K562 (cell line): Measurements from ENCODE around the gene TPBG. TPM values are rescaled to one million over a fixed set of nuclear protein-coding genes. Genes with fewer than 3 reads are reported as not detected.

Source experiments
- ATAC-seq: fragments of 200-7000 bp; cut with Tn5 transposase; 3 replicates; pipeline ENCODE4 v1.9.1; 2020; ENCODE audit warnings: moderate library complexity
- BruUV-seq: library from RNA; stranded (reverse); fragments of 400-500 nt; replicated peaks from 2 replicates; lab custom pipeline; 2021; lab: Mats Ljungman, UMichigan
- CTCF ChIA-PET: fragments of 300-600 bp; formaldehyde crosslinking; extraction: SDS; loops from one replicate; lab custom pipeline; 2021; ENCODE audit warnings: low intra/inter-chr PET ratio; lab: Yijun Ruan, JAX
- POLR2A ChIA-PET: fragments of 300-600, 350-650 bp; sonication (Branson Sonifier 250); formaldehyde crosslinking; extraction: SDS; loops from one replicate; lab custom pipeline; 2021; ENCODE audit warnings: antibody characterized with exemption, inconsistent platforms; lab: Yijun Ruan, JAX
- DNase-seq, 4 experiments: peaks; one replicate each; pipeline versions ENCODE4 v3.0.0 to v3.0.0-alpha.2; 2011 to 2018; ENCODE audit warnings: low spot score in 3 of 4, mixed read lengths in 3 of 4; ENCODE audit errors: extremely low read depth in 1 of 4
- FAIRE-seq: peaks from 2 replicates; lab custom pipeline; 2011; peaks lifted over from hg19 to GRCh38; lab: Jason Lieb, UNC
- H2AFZ ChIP-seq: 2 replicates; pipeline ENCODE4 v1.6.0; 2011; ENCODE audit warnings: low read depth, low read length, control low read depth, inconsistent platforms
- H3K27ac ChIP-seq: fragments of 200-600 bp; 3 replicates; pipeline ENCODE4 v1.8.0; 2011; ENCODE audit warnings: low read depth, mild to moderate bottlenecking, control low read depth, inconsistent platforms, low read length, moderate library complexity, mixed read lengths; ENCODE audit errors: extremely low read depth
- H3K27me3 ChIP-seq, 2 experiments: fragments of 300-600 bp in 1 of 2; 2 replicates in 1 of 2; 3 replicates in 1 of 2; pipeline versions ENCODE4 v1.6.0 to v1.8.0; 2011; ENCODE audit warnings: inconsistent platforms in 2 of 2, low read length in 2 of 2, mild to moderate bottlenecking in 1 of 2, mixed read lengths in 1 of 2, moderate library complexity in 1 of 2; ENCODE audit not compliant: control insufficient read depth in 2 of 2, insufficient read depth in 2 of 2
- H3K36me3 ChIP-seq: fragments of 300-600 bp; 3 replicates; pipeline ENCODE4 v1.8.0; 2011; ENCODE audit warnings: mild to moderate bottlenecking, low read length, inconsistent platforms; ENCODE audit not compliant: control insufficient read depth, insufficient read depth
- H3K4me1 ChIP-seq, 2 experiments: fragments of 200-600 bp in 1 of 2; replicated peaks in 1 of 2; 2 replicates in 1 of 2; 3 replicates in 1 of 2; pipeline versions ENCODE4 v1.5.1 to v1.8.0; 2011; ENCODE audit warnings: inconsistent platforms in 2 of 2, low read length in 2 of 2, mild to moderate bottlenecking in 1 of 2, mixed read lengths in 1 of 2, moderate library complexity in 1 of 2; ENCODE audit not compliant: control insufficient read depth in 2 of 2, insufficient read depth in 2 of 2
- H3K4me2 ChIP-seq: 2 replicates; pipeline ENCODE4 v1.6.1; 2011; ENCODE audit warnings: low read length, control low read depth, inconsistent platforms, mixed read lengths; ENCODE audit not compliant: insufficient read depth
- H3K4me3 ChIP-seq: fragments of 200-600 bp; sonication (generic), shearing (Covaris generic); 2 replicates; pipeline ENCODE4 v1.5.1; 2016; ENCODE audit warnings: control low read depth, inconsistent platforms
- H3K79me2 ChIP-seq: fragments of 200-600 bp; 3 replicates; pipeline ENCODE4 v1.8.0; 2011; ENCODE audit warnings: low read length, inconsistent platforms; ENCODE audit not compliant: control insufficient read depth, insufficient read depth
- H3K9ac ChIP-seq, 2 experiments: 2 replicates each; pipeline versions ENCODE4 v1.6.0 to v1.6.1; 2011; ENCODE audit warnings: low read depth in 2 of 2, low read length in 2 of 2, control low read depth in 1 of 2, inconsistent platforms in 1 of 2, mild to moderate bottlenecking in 1 of 2, mixed read lengths in 1 of 2; ENCODE audit not compliant: insufficient read depth in 1 of 2
- H3K9me1 ChIP-seq: one replicate; pipeline ENCODE4 v1.6.0; 2011; ENCODE audit warnings: inconsistent platforms, mild to moderate bottlenecking, low read length, moderate library complexity; ENCODE audit not compliant: control insufficient read depth, insufficient read depth
- H3K9me3 ChIP-seq: replicated peaks from 2 replicates; pipeline ENCODE4 v1.5.1; 2011; ENCODE audit warnings: low read depth, low read length, inconsistent platforms; ENCODE audit not compliant: control insufficient read depth, insufficient read depth
- H4K20me1 ChIP-seq: replicated peaks from 2 replicates; pipeline ENCODE4 v1.6.1; 2011; ENCODE audit warnings: low read length, inconsistent platforms, mixed read lengths; ENCODE audit not compliant: control insufficient read depth, insufficient read depth
- GABPB2 ChIP-seq: fragments of 250-450 bp; sonication (Bioruptor Pico); conservative IDR thresholded peaks from 2 replicates; pipeline ENCODE4 v1.5.1; 2021; ENCODE audit warnings: mild to moderate bottlenecking
- GATA2 ChIP-seq: sonication (generic); formaldehyde crosslinking; IDR thresholded peaks from 2 replicates; pipeline ENCODE4 v1.4.0; 2020; ENCODE audit warnings: mild to moderate bottlenecking, missing genetic modification reagents
- JUN ChIP-seq, 2 experiments: sonication (generic) in 1 of 2; formaldehyde crosslinking in 1 of 2; IDR thresholded peaks; 2 replicates each; pipeline versions ENCODE4 v1.6.1 to v1.8.0; 2012 to 2022; ENCODE audit warnings: borderline replicate concordance in 2 of 2, mild to moderate bottlenecking in 2 of 2, improper control_type of control experiment in 1 of 2, low read depth in 1 of 2, low read length in 1 of 2, missing genetic modification reagents in 1 of 2
- NCOR1 ChIP-seq: fragments of 450-650 bp; IDR thresholded peaks from 2 replicates; pipeline ENCODE4 v1.6.1; 2016; ENCODE audit warnings: mild to moderate bottlenecking, moderate library complexity
- PCBP1 ChIP-seq: fragments of 200-400 bp; formaldehyde crosslinking; IDR thresholded peaks from 2 replicates; pipeline ENCODE4 v1.6.1; 2018; ENCODE audit warnings: mild to moderate bottlenecking, low read depth, low read length; ENCODE audit not compliant: poor library complexity, severe bottlenecking
- POLR2H ChIP-seq: IDR thresholded peaks from 2 replicates; pipeline ENCODE4 v1.6.1; 2016; ENCODE audit warnings: missing genetic modification characterization, low read depth, mild to moderate bottlenecking, control low read depth, missing compliant biosample characterization, moderate library complexity
- RFX5 ChIP-seq: IDR thresholded peaks from 2 replicates; pipeline ENCODE4 v1.6.1; 2011; ENCODE audit warnings: low read depth, mild to moderate bottlenecking, improper control_type of control experiment, low read length
- ZNF253 ChIP-seq: fragments of 250-450 bp; sonication (Bioruptor Pico); conservative IDR thresholded peaks from 2 replicates; pipeline ENCODE4 v1.6.1; 2021; ENCODE audit warnings: mild to moderate bottlenecking
- ZNF347 ChIP-seq: fragments of 450-650 bp; formaldehyde crosslinking; IDR thresholded peaks from 2 replicates; pipeline ENCODE4 v1.4.0; 2020; ENCODE audit warnings: low read depth, mild to moderate bottlenecking, moderate library complexity
- WGBS: fragments of 100-300 bp; shearing (Covaris generic); methylation state at CpG from one replicate; pipeline ENCODE4 v1.1.6; 2016; ENCODE audit warnings: low coverage, mixed read lengths; ENCODE audit not compliant: insufficient coverage; ENCODE audit errors: missing lambda C conversion rate; 5-methylcytosine and 5-hydroxymethylcytosine counted together
- in situ Hi-C: fragments of 300-500 bp; cut with MboI; formaldehyde crosslinking; loops from 4 replicates; pipeline ENCODE4 v1.15.0; 2018; ENCODE audit warnings: inconsistent platforms, mixed read lengths
- intact Hi-C: fragments of 100-400 bp; cut with micrococcal nuclease; formaldehyde crosslinking; loops from 2 replicates; pipeline ENCODE4 v1.14.2; 2022
- polyA plus RNA-seq, 8 experiments: library from polyadenylated mRNA; depleted of rRNA in 4 of 8; stranded (reverse) in 5 of 8; unstranded in 3 of 8; fragments of >200 nt; fragmentation: Nextera tagmentation in 2 of 8; fragmentation: Illumina TruSeq in 1 of 8; extraction: Ambion mirVana in 2 of 8; extraction: Trizol in 1 of 8; gene quantifications; 2 replicates each; pipeline versions ENCODE4 v1.2.1 to v1.2.3, GENCODE V29; 2011 to 2014; ENCODE audit warnings: inconsistent platforms in 1 of 8, missing spikeins in 1 of 8
- total RNA-seq, 7 experiments: library from RNA; depleted of rRNA in 6 of 7; stranded (reverse); fragments of >200 nt in 6 of 7; fragmentation: Illumina TruSeq in 2 of 7; extraction: Trizol in 2 of 7; gene quantifications; 2 replicates each; pipeline versions ENCODE4 v1.2.1 to v1.2.3, GENCODE V29; 2011 to 2021; ENCODE audit warnings: low replicate concordance in 1 of 7
- TF ChIP-seq, protein P1 (sequence below): sonication (generic); formaldehyde crosslinking; IDR thresholded peaks from 2 replicates; pipeline ENCODE4 v1.9.0; 2022; ENCODE audit warnings: mild to moderate bottlenecking, missing genetic modification reagents
- TF ChIP-seq, protein P2 (sequence below): fragments of 250-450 bp; sonication (Bioruptor Pico); IDR thresholded peaks from 2 replicates; pipeline ENCODE4 v1.5.0; 2021
- TF ChIP-seq, protein P3 (sequence below), 3 experiments: fragments of 200-800 bp in 1 of 3; sonication (Bioruptor generic) in 1 of 3; sonication (generic) in 1 of 3; formaldehyde crosslinking in 1 of 3; IDR thresholded peaks; 2 replicates each; pipeline versions ENCODE4 v1.6.1 to v1.8.0; 2016 to 2022; ENCODE audit warnings: mild to moderate bottlenecking in 2 of 3, missing compliant biosample characterization in 2 of 3, missing genetic modification characterization in 2 of 3, missing genetic modification reagents in 1 of 3

Gene TPBG
- total and polyA plus RNA-seq, 9 of the 15 experiments (the other 6 are each of a cell fraction or from before 2014, with no cell fraction given): 0.18 to 0.88 (median 0.36) TPM

DNA sequence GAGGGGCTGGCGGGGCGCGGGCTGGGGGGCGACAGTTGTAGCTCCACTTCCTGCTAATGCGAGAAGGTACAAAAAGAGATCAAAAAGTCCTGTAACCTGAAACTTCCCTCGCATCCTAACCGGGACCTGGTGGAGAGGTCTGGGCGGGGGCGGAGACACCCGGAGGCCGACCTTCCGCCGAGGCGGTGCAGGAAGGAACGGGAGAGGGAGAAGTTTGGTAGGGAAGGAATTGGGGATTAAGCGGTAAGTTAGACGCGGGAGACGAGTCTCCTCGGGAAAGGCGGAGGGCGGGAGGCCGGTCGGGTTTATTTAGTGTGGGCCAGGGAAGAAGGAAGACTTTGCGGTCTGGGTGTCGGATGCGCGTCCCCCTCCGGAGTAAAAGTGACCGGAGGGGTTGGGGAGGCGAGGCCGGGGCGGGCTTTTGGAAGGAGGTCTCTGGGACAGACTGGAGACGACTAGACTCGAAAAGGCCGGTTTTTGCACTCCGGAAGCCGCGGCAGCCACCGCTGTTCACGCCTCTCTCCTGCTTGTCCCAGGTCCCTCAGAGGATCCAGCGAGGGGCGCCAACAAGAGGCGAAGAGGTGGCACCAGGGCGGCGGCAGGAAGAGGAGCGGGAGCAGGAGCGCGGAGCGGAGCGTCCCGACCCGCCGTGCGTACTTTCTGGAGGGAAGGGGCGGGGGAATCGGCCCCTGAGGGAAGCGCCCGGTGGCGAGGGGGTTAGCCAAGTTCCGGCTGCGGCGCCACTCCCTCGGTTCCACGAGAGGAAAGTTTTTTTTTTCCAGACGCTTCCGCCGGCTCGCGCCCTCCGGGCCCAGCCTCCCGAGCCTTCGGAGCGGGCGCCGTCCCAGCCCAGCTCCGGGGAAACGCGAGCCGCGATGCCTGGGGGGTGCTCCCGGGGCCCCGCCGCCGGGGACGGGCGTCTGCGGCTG, 734 bp downstream of the TPBG start:
- ATAC-seq (peak; percentile 77), FAIRE-seq (no peak), DNase-seq (peak in 2 of 4 experiments; percentile 6 to 14)
- Histone ChIP-seq H3K27ac (no peak overlapping the region), H3K4me2 (peak overlapping the region; percentile 53; the same call in 1 of the 2 replicates), H3K4me3 (peak overlapping the region; percentile 39), H3K9ac (peak overlapping the region in 1 of 2 experiments; percentile 13; a peak in 2 of 4 replicates), H3K36me3 (no peaks in the 10 kb centered on the region), H3K79me2 (no peaks in the 10 kb centered on the region), H3K9me3 (no peaks in the 10 kb centered on the region), H4K20me1 (no peaks in the 10 kb centered on the region), H3K4me1 (peaks cover 0 to 18% of the 10 kb centered on the region in 2 experiments; a peak in 2 of 5 replicates), H3K27me3 (peaks cover 0 to 10% of the 10 kb centered on the region in 2 experiments; a peak in 1 of 5 replicates), H2AFZ (peak overlapping the region; percentile 77; the same call in 1 of the 2 replicates), H3K9me1 (no peaks in the 10 kb centered on the region)
- in situ Hi-C loops (no loop called here), intact Hi-C loops (no loop called here)
- no TSS peak for BruUV-seq
- ChIA-PET POLR2A (no interaction called here), CTCF (interaction anchor here (0.7 kb wide), 1 partner anchor 597 kb away, joined by 4 read pairs; no protein-coding TSS in a partner anchor)
- 16% methylated on average over 21 of the region's 88 CpGs for WGBS
- no peak for TF ChIP-seq NCOR1
- TF ChIP-seq, protein P1, sequence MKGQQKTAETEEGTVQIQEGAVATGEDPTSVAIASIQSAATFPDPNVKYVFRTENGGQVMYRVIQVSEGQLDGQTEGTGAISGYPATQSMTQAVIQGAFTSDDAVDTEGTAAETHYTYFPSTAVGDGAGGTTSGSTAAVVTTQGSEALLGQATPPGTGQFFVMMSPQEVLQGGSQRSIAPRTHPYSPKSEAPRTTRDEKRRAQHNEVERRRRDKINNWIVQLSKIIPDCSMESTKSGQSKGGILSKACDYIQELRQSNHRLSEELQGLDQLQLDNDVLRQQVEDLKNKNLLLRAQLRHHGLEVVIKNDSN (CRISPR knock-in tag): no peak
- TF ChIP-seq GATA2 (CRISPR knock-in tag): no peak
- no peak for TF ChIP-seq ZNF347
- TF ChIP-seq, protein P2, sequence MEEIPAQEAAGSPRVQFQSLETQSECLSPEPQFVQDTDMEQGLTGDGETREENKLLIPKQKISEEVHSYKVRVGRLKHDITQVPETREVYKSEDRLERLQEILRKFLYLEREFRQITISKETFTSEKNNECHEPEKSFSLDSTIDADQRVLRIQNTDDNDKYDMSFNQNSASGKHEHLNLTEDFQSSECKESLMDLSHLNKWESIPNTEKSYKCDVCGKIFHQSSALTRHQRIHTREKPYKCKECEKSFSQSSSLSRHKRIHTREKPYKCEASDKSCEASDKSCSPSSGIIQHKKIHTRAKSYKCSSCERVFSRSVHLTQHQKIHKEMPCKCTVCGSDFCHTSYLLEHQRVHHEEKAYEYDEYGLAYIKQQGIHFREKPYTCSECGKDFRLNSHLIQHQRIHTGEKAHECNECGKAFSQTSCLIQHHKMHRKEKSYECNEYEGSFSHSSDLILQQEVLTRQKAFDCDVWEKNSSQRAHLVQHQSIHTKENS (CRISPR knock-in tag): no peak
- no peak for TF ChIP-seq RFX5
- TF ChIP-seq, protein P3, sequence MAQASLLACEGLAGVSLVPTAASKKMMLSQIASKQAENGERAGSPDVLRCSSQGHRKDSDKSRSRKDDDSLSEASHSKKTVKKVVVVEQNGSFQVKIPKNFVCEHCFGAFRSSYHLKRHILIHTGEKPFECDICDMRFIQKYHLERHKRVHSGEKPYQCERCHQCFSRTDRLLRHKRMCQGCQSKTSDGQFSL (CRISPR knock-in tag; IDR thresholded peaks at IDR 0.05): no peak
- TF ChIP-seq, protein P3 (tag; IDR thresholded peaks at IDR 0.05): no peak
- TF ChIP-seq ZNF253 (CRISPR knock-in tag): no peak
- no peak for TF ChIP-seq POLR2H (tag)
- TF ChIP-seq GABPB2 (CRISPR knock-in tag): no peak
- no peak for TF ChIP-seq JUN (IDR thresholded peaks at IDR 0.05; ENCODE audit: borderline replicate concordance, low read depth, low read length)
- TF ChIP-seq JUN (CRISPR knock-in tag; IDR thresholded peaks at IDR 0.05; ENCODE audit: borderline replicate concordance): no peak
- peak; percentile 13 for TF ChIP-seq PCBP1
